ENCODE data around the gene SLC22A4.

SLC22A4 gene

GRCh38 chr5:132293992-132294727 lies at the start of gene SLC22A4:
Gene SLC22A4 (plus strand): TSS chr5:132294394. CDS start chr5:132294617, 223 bp downstream.
- no peaks in the 10 kb centered on the region for H3K9me3 Mint-ChIP-seq (ENCODE audit: low read depth)
- peak within 1 kb of the TSS; percentile 96 for H3K27ac Mint-ChIP-seq

DNA sequence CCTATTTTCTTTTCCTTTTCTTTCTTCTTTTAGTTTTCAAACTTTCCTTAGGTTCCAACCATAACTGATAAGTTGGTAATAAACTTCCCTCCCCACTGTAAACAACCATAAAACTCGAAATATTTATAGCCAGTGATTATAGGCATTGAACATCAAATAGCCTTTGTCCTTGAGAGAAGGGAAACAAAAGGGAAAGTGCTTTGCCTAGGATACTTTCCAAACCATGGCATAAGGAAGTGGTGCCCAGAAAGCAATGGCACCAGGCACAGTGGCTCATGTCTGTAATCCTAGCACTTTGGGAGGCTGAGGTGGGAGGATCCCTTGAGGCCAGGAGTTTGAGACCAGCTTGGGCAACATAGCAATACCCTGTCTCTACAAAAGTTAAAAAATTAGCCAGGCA lies 48.6 kb upstream of the SLC22A4 start:
- H3K4me3 Mint-ChIP-seq, result no peak overlapping the region
- H3K27ac Mint-ChIP-seq, result no peak overlapping the region
- H3K9me3 Mint-ChIP-seq (ENCODE audit: low read depth), result peaks cover 22% of the 10 kb centered on the region
- no peaks in the 10 kb centered on the region for H3K4me1 Mint-ChIP-seq (ENCODE audit: low read depth)
- H3K27me3 Mint-ChIP-seq, result peaks cover 2% of the 10 kb centered on the region
- peaks cover 14% of the 10 kb centered on the region for H3K36me3 Mint-ChIP-seq

More at GRCh38 chr5:132293992-132294727, at the start of gene SLC22A4:
- Mint-ChIP-seq H3K4me1 (ENCODE audit: low read depth) (peaks cover 23% of the 10 kb centered on the region), H3K27me3 (peaks cover 1% of the 10 kb centered on the region), H3K4me3 (peak within 1 kb of the TSS; percentile 91), H3K36me3 (no peaks in the 10 kb centered on the region)

- peaks cover 14% of the 10 kb centered on the region for H3K36me3 Mint-ChIP-seq
- no peak overlapping the region for H3K27ac Mint-ChIP-seq
- peaks cover 14% of the 10 kb centered on the region for H3K9me3 Mint-ChIP-seq (ENCODE audit: low read depth)
- no peaks in the 10 kb centered on the region for H3K4me1 Mint-ChIP-seq (ENCODE audit: low read depth)
- H3K4me3 Mint-ChIP-seq, result no peak overlapping the region
- peaks cover 2% of the 10 kb centered on the region for H3K27me3 Mint-ChIP-seq
Observed at GRCh38 chr5:132246806-132247205, 47.4 kb upstream of the SLC22A4 start.

GRCh38 chr5:132250547-132250946 lies 43.6 kb upstream of the SLC22A4 start:
- Mint-ChIP-seq H3K27me3 (peaks cover 1% of the 10 kb centered on the region), H3K4me1 (ENCODE audit: low read depth) (no peaks in the 10 kb centered on the region), H3K36me3 (peaks cover 3% of the 10 kb centered on the region), H3K4me3 (no peak overlapping the region), H3K27ac (no peak overlapping the region), H3K9me3 (ENCODE audit: low read depth) (peaks cover 8% of the 10 kb centered on the region)

GRCh38 chr5:132251220-132251725 lies 42.9 kb upstream of the SLC22A4 start:
- Mint-ChIP-seq H3K27me3 (peaks cover 3% of the 10 kb centered on the region), H3K27ac (no peak overlapping the region), H3K9me3 (ENCODE audit: low read depth) (peaks cover 8% of the 10 kb centered on the region), H3K36me3 (peaks cover 3% of the 10 kb centered on the region), H3K4me1 (ENCODE audit: low read depth) (no peaks in the 10 kb centered on the region), H3K4me3 (no peak overlapping the region)

GRCh38 chr5:132253008-132253441 lies 41.2 kb upstream of the SLC22A4 start:
- Mint-ChIP-seq H3K4me3 (no peak overlapping the region), H3K36me3 (no peaks in the 10 kb centered on the region), H3K4me1 (ENCODE audit: low read depth) (peaks cover 2% of the 10 kb centered on the region), H3K27ac (no peak overlapping the region), H3K9me3 (ENCODE audit: low read depth) (no peaks in the 10 kb centered on the region), H3K27me3 (peaks cover 7% of the 10 kb centered on the region)

- peaks cover 2% of the 10 kb centered on the region for H3K4me1 Mint-ChIP-seq (ENCODE audit: low read depth)
- H3K36me3 Mint-ChIP-seq, result no peaks in the 10 kb centered on the region
- no peaks in the 10 kb centered on the region for H3K9me3 Mint-ChIP-seq (ENCODE audit: low read depth)
- no peak overlapping the region for H3K27ac Mint-ChIP-seq
- H3K27me3 Mint-ChIP-seq, result peaks cover 7% of the 10 kb centered on the region
- H3K4me3 Mint-ChIP-seq, result no peak overlapping the region
Observed at GRCh38 chr5:132253452-132254320, 40.5 kb upstream of the SLC22A4 start.

DNA sequence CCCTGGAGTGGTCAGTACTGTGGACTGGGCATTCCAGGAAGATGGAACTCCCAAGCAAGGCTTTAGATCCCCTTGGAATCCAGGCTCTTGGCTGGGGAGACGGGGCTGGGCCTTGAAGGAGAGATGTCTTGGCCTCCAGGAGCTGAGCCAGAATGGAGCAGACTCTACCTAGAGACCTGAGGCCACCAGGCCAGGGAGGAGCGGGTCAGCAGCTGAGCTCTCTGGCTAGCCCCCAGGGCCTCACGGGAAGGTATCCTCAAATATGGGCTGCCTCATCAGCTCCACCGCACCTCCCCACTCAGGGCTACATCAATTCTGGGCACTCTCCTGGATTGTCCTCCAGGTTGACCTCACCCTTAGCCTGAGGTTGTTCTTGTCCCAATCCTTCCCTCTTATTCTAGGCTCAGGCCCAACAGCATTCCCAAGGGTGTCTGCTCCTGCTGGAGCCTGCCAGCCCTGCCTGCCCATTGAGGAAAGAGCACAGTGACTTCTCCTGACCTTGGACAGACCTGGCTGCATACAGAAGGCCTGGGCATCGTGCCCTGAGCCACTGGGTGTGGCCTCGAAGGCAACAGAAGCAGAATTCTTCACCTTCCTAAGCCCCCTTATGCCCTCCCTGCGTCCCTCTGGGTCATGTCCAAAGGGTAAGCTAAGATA lies 39.7 kb upstream of the SLC22A4 start:
- Mint-ChIP-seq H3K27me3 (peaks cover 7% of the 10 kb centered on the region), H3K9me3 (ENCODE audit: low read depth) (no peaks in the 10 kb centered on the region), H3K27ac (no peak overlapping the region), H3K4me3 (no peak overlapping the region), H3K4me1 (ENCODE audit: low read depth) (peaks cover 2% of the 10 kb centered on the region), H3K36me3 (no peaks in the 10 kb centered on the region)

- Mint-ChIP-seq H3K27me3 (peaks cover 7% of the 10 kb centered on the region), H3K4me1 (ENCODE audit: low read depth) (peaks cover 17% of the 10 kb centered on the region), H3K4me3 (peak overlapping the region; percentile 63), H3K36me3 (no peaks in the 10 kb centered on the region), H3K9me3 (ENCODE audit: low read depth) (no peaks in the 10 kb centered on the region), H3K27ac (no peak overlapping the region)
Observed at GRCh38 chr5:132256086-132256782, 38.0 kb upstream of the SLC22A4 start.

DNA sequence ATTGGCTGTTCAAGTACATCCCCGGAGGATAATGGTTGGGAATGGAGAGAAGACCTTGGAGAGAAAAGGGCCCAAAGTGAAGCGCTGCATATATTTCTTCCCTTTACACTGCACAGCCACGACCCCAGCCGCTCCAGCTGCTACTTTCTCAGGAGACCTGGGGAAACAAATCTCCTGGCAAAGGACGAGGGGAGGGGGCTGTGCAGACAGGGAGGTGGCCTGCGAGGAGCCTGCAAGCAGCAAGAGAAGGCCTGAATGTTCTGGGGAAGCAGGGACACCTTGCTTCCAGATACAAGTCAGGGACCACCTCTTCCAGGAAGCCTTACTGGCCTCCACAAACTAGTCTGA lies 37.4 kb upstream of the SLC22A4 start:
- Mint-ChIP-seq H3K27me3 (peaks cover 7% of the 10 kb centered on the region), H3K4me3 (peak overlapping the region; percentile 63), H3K27ac (no peak overlapping the region), H3K9me3 (ENCODE audit: low read depth) (no peaks in the 10 kb centered on the region), H3K36me3 (no peaks in the 10 kb centered on the region), H3K4me1 (ENCODE audit: low read depth) (peaks cover 18% of the 10 kb centered on the region)

DNA sequence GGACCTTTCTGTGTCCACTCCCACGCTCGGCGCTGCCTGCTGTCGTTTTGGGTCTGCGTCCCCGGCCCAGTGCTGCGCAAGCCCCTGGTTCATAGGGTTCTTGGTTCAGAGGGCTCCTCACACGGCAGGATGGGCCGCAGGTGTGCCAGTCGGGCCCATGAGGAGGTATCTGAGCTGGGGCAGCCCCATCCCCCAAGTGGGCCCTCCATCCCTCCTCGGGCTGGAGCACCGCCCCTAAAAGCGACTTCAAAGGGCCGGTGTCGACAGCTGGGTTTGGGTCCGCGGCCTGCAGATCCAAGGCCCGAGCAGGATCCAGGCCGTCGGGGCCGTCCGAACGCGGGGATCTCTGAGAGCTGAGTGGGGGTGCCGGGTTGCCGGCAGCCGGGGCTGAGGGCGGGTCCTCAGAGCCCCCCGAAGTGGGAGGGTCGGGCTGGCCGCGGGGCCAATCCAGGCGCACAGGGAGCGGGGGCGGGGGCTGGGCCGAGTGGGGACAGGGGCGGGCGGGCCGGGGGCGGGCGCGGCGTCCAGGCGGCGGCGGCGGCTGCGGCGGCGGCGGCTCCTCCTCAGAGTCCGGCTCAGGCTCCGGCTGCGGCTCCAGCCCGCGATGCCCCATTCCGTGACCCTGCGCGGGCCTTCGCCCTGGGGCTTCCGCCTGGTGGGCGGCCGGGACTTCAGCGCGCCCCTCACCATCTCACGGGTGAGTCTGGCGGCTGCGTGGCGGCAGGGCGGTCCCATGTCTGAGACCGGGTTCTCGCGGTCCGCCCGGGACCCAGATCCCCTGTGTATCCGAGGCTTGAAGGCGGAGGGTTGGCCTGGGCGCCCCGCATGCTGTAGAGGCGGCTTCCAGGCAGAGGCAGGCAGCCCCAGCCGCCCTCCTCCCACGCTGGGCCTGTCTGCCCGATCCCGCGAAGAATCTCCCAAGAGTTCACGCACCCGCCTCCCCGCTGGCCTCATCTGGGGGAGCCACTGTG lies 36.8 kb upstream of the SLC22A4 start, which contains the start of gene PDLIM4:
TSS of gene PDLIM4 (plus strand) at position 566 of the 971 bp plus-strand sequence. CDS start at position 605, 39 bp downstream.
- peaks cover 24% of the 10 kb centered on the region for H3K4me1 Mint-ChIP-seq (ENCODE audit: low read depth)
- no peaks in the 10 kb centered on the region for H3K9me3 Mint-ChIP-seq (ENCODE audit: low read depth)
- no peak within 1 kb of the TSS for H3K27ac Mint-ChIP-seq
- no peaks in the 10 kb centered on the region for H3K36me3 Mint-ChIP-seq
- H3K4me3 Mint-ChIP-seq, result peak within 1 kb of the TSS; percentile 63
- H3K27me3 Mint-ChIP-seq, result peaks cover 7% of the 10 kb centered on the region

DNA sequence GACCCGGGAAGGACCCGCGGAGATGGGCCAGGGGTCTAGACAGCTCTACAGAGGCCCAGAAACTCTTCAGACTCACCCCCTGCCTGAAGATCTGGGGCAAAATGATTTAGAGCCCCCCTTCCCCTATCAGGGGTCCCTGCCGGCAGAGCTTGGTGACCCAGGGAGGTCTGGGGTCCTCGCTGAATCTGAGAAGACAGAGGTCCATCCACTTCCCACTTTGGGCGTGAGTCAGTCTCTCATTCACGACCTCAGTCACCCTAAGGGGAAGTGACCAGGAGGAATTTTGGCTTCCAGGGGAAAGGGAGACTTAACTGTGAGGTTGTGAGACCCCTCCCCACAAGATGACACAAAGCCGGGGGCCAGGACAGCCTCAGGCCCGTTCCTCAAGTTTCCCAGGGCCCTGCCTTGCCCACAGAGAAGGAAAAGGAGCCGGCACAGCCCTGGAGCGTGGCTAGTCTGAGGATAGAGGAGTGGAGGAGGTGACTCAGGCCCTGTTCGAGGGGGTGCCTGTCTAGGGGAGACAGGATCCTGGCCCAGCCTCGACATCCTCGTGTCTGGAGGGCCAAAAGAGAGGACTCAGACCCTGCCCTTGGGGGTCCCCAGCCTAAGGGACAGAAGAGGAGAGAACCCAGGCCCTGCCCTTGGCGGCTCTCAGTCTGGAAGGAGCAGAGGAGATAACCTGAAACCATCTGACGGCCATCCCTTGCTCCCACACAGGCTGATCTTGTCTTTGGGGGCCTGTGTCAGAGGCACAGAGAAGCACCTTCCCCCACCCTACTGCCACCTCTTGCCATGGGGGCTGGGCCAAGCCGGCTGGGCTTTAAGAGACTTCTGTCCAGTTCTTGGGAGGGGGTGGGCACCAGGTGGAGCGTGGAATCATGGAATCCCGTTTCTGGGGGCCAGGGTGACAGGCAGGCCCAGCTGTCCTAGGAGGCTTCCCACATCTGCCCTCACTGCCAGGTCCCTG lies 35.8 kb upstream of the SLC22A4 start:
- H3K36me3 Mint-ChIP-seq, result no peaks in the 10 kb centered on the region
- peaks cover 31% of the 10 kb centered on the region for H3K4me1 Mint-ChIP-seq (ENCODE audit: low read depth)
- no peak overlapping the region for H3K27ac Mint-ChIP-seq
- H3K4me3 Mint-ChIP-seq, result no peak overlapping the region
- peaks cover 7% of the 10 kb centered on the region for H3K27me3 Mint-ChIP-seq
- no peaks in the 10 kb centered on the region for H3K9me3 Mint-ChIP-seq (ENCODE audit: low read depth)
